HepG2 (cell line): ENCODE results near the gene SYT17. TPM values are rescaled to one million over a fixed set of nuclear protein-coding genes. Genes with fewer than 3 reads are reported as not detected.

Experiments used
- FOXA3 ChIP-seq: IDR thresholded peaks from 2 replicates; pipeline ENCODE4 v1.6.1; 2016; ENCODE audit warnings: missing genetic modification reagents, missing compliant biosample characterization
- FOXJ3 ChIP-seq: sonication (generic); formaldehyde crosslinking; IDR thresholded peaks from 2 replicates; pipeline ENCODE4 v1.4.0; 2020; ENCODE audit warnings: missing genetic modification reagents, mild to moderate bottlenecking, borderline replicate concordance
- ISL2 ChIP-seq: sonication (generic); formaldehyde crosslinking; IDR thresholded peaks from 2 replicates; pipeline ENCODE4 v1.5.0; 2020; ENCODE audit warnings: missing genetic modification reagents
- MATR3 ChIP-seq: sonication (generic); formaldehyde crosslinking; IDR thresholded peaks from 2 replicates; pipeline ENCODE4 v1.4.0; 2020; ENCODE audit warnings: missing genetic modification reagents
- MLLT10 ChIP-seq: sonication (generic); formaldehyde crosslinking; IDR thresholded peaks from 2 replicates; pipeline ENCODE4 v1.4.0; 2020; ENCODE audit warnings: missing genetic modification reagents
- MZF1 ChIP-seq: sonication (generic); formaldehyde crosslinking; IDR thresholded peaks from 2 replicates; pipeline ENCODE4 v1.8.1; 2023; ENCODE audit warnings: mild to moderate bottlenecking, missing genetic modification reagents, borderline replicate concordance
- SCMH1 ChIP-seq: sonication (generic); formaldehyde crosslinking; IDR thresholded peaks from 2 replicates; pipeline ENCODE4 v1.9.0; 2021; ENCODE audit warnings: missing genetic modification reagents, mild to moderate bottlenecking, borderline replicate concordance
- SIX4 ChIP-seq: sonication (generic); formaldehyde crosslinking; IDR thresholded peaks from 2 replicates; pipeline ENCODE4 v1.4.0; 2020; ENCODE audit warnings: missing genetic modification reagents
- TEAD3 ChIP-seq: optimal IDR thresholded peaks from 2 replicates; pipeline ENCODE3; 2016; ENCODE audit warnings: borderline replicate concordance
- ZC3H13 ChIP-seq: sonication (generic); formaldehyde crosslinking; IDR thresholded peaks from 2 replicates; pipeline ENCODE4 v1.8.1; 2023; ENCODE audit warnings: mild to moderate bottlenecking, missing genetic modification reagents, moderate library complexity
- ZKSCAN5 ChIP-seq: sonication (generic); formaldehyde crosslinking; IDR thresholded peaks from 2 replicates; pipeline ENCODE4 v1.5.1; 2020; ENCODE audit warnings: mild to moderate bottlenecking, missing genetic modification reagents
- ZNF768 ChIP-seq: sonication (generic); formaldehyde crosslinking; IDR thresholded peaks from 2 replicates; pipeline ENCODE4 v1.4.0; 2020; ENCODE audit warnings: missing genetic modification reagents
- ZNF776 ChIP-seq: sonication (generic); formaldehyde crosslinking; IDR thresholded peaks from 2 replicates; pipeline ENCODE4 v1.4.0; 2020; ENCODE audit warnings: mild to moderate bottlenecking, missing genetic modification reagents
- polyA plus RNA-seq, 8 experiments: library from polyadenylated mRNA; depleted of rRNA in 3 of 8; stranded (reverse) in 7 of 8; unstranded in 1 of 8; fragments of >200 nt; fragmentation: Illumina TruSeq in 4 of 8; extraction: Trizol in 4 of 8; gene quantifications; 2 replicates each; pipeline versions ENCODE4 v1.2.1 to v1.2.3, GENCODE V29; 2011 to 2016; ENCODE audit warnings: low read depth in 4 of 8, missing spikeins in 1 of 8, mixed read lengths in 1 of 8; ENCODE audit not compliant: insufficient read depth in 1 of 8
- total RNA-seq, 5 experiments: library from RNA; depleted of rRNA; stranded (reverse); fragments of >200 nt; fragmentation: Illumina TruSeq; extraction: Trizol; gene quantifications; 2 replicates each; pipeline ENCODE4 v1.2.3, GENCODE V29; 2016; ENCODE audit warnings: low read depth in 1 of 5
- TF ChIP-seq, protein P1 (sequence below): sonication (generic); formaldehyde crosslinking; IDR thresholded peaks from 2 replicates; pipeline ENCODE4 v1.8.1; 2023; ENCODE audit warnings: mild to moderate bottlenecking, inconsistent platforms, moderate library complexity, missing genetic modification reagents, borderline replicate concordance
- TF ChIP-seq, protein P2 (sequence below): sonication (generic); formaldehyde crosslinking; IDR thresholded peaks from 2 replicates; pipeline ENCODE4 v1.4.0; 2020; ENCODE audit warnings: missing genetic modification reagents
- TF ChIP-seq, protein P3 (sequence below): sonication (generic); formaldehyde crosslinking; IDR thresholded peaks from 2 replicates; pipeline ENCODE4 v1.5.0; 2020; ENCODE audit warnings: missing genetic modification reagents
- TF ChIP-seq, protein P4 (sequence below): sonication (generic); formaldehyde crosslinking; IDR thresholded peaks from 2 replicates; pipeline ENCODE4 v1.4.0; 2020; ENCODE audit warnings: missing genetic modification reagents, borderline replicate concordance
- TF ChIP-seq, protein P5 (sequence below): sonication (generic); formaldehyde crosslinking; IDR thresholded peaks from 2 replicates; pipeline ENCODE4 v1.5.0; 2020; ENCODE audit warnings: missing genetic modification reagents

The SYT17 gene
- total and polyA plus RNA-seq, 2 of the 13 experiments (the other 11 are each of a cell fraction or from before 2014, with no cell fraction given) = 0.44 TPM; not detected in 1

DNA sequence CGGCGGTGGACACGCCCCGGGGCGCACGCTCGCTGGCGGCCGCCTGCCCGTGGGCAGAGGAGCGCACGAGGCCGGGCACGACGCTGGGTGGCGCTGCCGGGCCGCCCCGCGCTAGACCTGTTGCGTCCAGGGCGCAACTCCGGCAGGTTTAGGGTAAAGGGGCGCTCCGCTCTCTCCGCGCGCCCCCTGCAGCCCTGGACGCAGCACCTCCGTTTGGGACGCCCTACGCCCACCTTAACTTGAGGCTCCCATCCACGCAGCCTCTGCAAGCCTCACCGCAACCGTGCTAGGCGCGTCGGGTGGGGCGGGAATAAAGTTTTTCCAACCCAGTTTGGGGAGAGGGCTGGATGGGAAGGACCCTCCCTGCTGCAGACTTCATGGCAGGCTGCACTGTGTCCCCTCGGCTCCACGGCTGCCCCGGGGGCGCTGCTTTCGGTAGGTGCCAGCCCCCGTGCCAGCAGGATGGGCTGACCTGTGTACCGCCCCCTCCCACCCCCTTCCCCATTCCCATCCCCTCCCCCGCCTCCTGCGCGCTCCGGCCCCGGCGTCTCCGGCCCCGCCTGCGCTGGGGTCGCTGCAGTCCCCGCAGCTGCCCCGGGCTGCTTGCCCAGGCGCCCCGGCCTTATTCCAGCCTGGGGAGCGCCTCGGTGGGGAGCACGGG, at the start of gene SYT17 (continued):
- TF ChIP-seq, protein P1, sequence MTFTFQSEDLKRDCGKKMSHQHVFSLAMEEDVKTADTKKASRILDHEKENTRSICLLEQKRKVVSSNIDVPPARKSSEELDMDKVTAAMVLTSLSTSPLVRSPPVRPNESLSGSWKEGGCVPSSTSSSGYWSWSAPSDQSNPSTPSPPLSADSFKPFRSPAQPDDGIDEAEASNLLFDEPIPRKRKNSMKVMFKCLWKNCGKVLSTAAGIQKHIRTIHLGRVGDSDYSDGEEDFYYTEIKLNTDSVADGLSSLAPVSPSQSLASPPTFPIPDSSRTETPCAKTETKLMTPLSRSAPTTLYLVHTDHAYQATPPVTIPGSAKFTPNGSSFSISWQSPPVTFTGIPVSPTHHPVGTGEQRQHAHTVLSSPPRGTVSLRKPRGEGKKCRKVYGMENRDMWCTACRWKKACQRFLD (CRISPR knock-in tag) = no peak
- TF ChIP-seq MLLT10 (CRISPR knock-in tag) = no peak
- TF ChIP-seq SIX4 (CRISPR knock-in tag) = peak; percentile 19; the same call in 1 of the 2 replicates
- no peak for TF ChIP-seq MATR3 (CRISPR knock-in tag)
- no peak for TF ChIP-seq ZC3H13 (CRISPR knock-in tag)
- no peak for TF ChIP-seq FOXJ3 (CRISPR knock-in tag)
- peak; percentile 9 for TF ChIP-seq TEAD3 (CRISPR knock-in tag)
- no peak for TF ChIP-seq ZKSCAN5
- TF ChIP-seq, protein P2, sequence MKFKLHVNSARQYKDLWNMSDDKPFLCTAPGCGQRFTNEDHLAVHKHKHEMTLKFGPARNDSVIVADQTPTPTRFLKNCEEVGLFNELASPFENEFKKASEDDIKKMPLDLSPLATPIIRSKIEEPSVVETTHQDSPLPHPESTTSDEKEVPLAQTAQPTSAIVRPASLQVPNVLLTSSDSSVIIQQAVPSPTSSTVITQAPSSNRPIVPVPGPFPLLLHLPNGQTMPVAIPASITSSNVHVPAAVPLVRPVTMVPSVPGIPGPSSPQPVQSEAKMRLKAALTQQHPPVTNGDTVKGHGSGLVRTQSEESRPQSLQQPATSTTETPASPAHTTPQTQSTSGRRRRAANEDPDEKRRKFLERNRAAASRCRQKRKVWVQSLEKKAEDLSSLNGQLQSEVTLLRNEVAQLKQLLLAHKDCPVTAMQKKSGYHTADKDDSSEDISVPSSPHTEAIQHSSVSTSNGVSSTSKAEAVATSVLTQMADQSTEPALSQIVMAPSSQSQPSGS (CRISPR knock-in tag) = no peak
- no peak for TF ChIP-seq SCMH1
- peak; percentile 65; the same call in 1 of the 2 replicates for TF ChIP-seq ZNF768 (CRISPR knock-in tag)
- TF ChIP-seq, protein P3, sequence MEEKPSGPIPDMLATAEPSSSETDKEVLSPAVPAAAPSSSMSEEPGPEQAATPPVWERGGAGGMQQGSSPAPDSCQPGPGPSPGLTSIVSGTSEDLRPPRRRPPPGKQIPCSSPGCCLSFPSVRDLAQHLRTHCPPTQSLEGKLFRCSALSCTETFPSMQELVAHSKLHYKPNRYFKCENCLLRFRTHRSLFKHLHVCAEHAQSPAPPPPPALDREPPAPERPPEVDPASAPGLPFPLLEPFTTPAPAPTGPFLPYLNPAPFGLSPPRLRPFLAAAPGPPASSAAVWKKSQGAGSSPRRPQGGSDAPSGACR (CRISPR knock-in tag) = no peak
- TF ChIP-seq FOXA3 = no peak
- TF ChIP-seq ISL2 (CRISPR knock-in tag) = no peak
- TF ChIP-seq, protein P4, sequence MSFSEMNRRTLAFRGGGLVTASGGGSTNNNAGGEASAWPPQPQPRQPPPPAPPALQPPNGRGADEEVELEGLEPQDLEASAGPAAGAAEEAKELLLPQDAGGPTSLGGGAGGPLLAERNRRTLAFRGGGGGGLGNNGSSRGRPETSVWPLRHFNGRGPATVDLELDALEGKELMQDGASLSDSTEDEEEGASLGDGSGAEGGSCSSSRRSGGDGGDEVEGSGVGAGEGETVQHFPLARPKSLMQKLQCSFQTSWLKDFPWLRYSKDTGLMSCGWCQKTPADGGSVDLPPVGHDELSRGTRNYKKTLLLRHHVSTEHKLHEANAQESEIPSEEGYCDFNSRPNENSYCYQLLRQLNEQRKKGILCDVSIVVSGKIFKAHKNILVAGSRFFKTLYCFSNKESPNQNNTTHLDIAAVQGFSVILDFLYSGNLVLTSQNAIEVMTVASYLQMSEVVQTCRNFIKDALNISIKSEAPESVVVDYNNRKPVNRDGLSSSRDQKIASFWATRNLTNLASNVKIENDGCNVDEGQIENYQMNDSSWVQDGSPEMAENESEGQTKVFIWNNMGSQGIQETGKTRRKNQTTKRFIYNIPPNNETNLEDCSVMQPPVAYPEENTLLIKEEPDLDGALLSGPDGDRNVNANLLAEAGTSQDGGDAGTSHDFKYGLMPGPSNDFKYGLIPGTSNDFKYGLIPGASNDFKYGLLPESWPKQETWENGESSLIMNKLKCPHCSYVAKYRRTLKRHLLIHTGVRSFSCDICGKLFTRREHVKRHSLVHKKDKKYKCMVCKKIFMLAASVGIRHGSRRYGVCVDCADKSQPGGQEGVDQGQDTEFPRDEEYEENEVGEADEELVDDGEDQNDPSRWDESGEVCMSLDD (CRISPR knock-in tag) = 0 out of 2 replicates have a peak, but pooled peaks have one; percentile 58
- TF ChIP-seq ZNF776 (CRISPR knock-in tag) = peak; percentile 82
- TF ChIP-seq, protein P5, sequence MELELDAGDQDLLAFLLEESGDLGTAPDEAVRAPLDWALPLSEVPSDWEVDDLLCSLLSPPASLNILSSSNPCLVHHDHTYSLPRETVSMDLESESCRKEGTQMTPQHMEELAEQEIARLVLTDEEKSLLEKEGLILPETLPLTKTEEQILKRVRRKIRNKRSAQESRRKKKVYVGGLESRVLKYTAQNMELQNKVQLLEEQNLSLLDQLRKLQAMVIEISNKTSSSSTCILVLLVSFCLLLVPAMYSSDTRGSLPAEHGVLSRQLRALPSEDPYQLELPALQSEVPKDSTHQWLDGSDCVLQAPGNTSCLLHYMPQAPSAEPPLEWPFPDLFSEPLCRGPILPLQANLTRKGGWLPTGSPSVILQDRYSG (CRISPR knock-in tag) = no peak
- TF ChIP-seq MZF1 (CRISPR knock-in tag) = no peak
